ENCODE measurements around the gene REM1. TPM values are rescaled to one million over a fixed set of nuclear protein-coding genes. Genes with fewer than 3 reads are reported as not detected.

Gene REM1
- total and polyA plus RNA-seq, 7 donors = 0.46 to 9.3 (median 3.8) TPM

DNA sequence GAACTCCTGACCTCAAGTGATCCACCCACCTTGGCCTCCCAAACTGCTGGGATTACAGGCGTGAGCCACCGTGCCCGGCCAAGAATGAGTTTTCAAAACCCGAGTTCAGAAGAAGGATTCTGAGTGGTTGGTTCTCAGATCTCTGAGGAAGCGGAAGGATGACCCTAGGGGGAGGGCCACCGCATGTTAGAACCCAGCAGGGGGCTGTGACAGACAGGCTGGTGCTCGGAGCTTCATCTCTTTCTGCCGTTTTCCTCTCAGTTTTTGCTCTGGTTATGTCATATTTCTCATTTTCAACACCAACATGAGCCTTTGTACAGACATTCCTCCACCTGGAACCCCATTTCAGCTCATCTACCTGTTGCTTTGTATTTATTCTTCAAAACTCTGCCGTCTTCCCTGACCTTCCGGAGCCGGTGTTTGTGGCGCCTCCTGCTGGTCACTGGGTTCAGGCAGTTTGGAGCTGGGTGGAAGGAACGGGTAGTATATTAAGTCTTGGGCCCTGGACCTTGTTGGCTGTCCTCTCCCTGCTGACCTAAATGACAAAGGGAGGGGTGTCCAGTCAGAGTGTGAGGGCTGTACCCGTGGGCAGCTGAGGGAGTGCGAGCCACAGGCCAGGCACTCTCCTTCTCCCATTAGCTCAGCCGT lies 35.0 kb upstream of the REM1 start, which contains the start of gene DEFB123:
DEFB123 (plus strand) TSS at position 621 of the 648 bp plus-strand sequence. CDS start 67 bp downstream, outside the sequence.
- Histone ChIP-seq H3K36me3 (no peaks in the 10 kb centered on the region), H3K27me3 (peaks cover 0 to 5% (median 0%) of the 10 kb centered on the region in 3 donors), H3K9me3 (no peaks in the 10 kb centered on the region), H3K4me3 (no peak within 1 kb of the TSS), H3K4me1 (no peaks in the 10 kb centered on the region), H3K27ac (no peak within 1 kb of the TSS)
- intact Hi-C loops (cut with DNase I) = no loop called here
- WGBS, 2 donors = 80% methylated on average over 16 of the region's 16 CpGs
- DNase-seq = no peak
- TF ChIP-seq POLR2AphosphoS5 (IDR thresholded peaks at IDR 0.05) (no peak), CTCF (IDR thresholded peaks at IDR 0.05) (no peak), POLR2A (IDR thresholded peaks at IDR 0.05) (no peak), EP300 (IDR thresholded peaks at IDR 0.05) (no peak)

- no peaks in the 10 kb centered on the region for H3K27me3 ChIP-seq
- H3K36me3 ChIP-seq = no peaks in the 10 kb centered on the region
- 75 to 77% methylated on average over 12 of the region's 12 CpGs for WGBS, 2 donors
- no peak for TF ChIP-seq POLR2A (IDR thresholded peaks at IDR 0.05)
- no peak for TF ChIP-seq EP300 (IDR thresholded peaks at IDR 0.05)
- TF ChIP-seq CTCF (IDR thresholded peaks at IDR 0.05) = no peak
- H3K4me3 ChIP-seq = no peak overlapping the region
- H3K4me1 ChIP-seq = no peaks in the 10 kb centered on the region
- no peak for DNase-seq
- H3K27ac ChIP-seq = no peak overlapping the region
- intact Hi-C loops (cut with DNase I) = no loop called here
- no peaks in the 10 kb centered on the region for H3K9me3 ChIP-seq
These were observed 28.8 kb upstream of the REM1 start for GRCh38 chr20:31446084-31446819.

- Histone ChIP-seq H3K4me3 (no peak overlapping the region), H3K27me3 (no peaks in the 10 kb centered on the region), H3K27ac (no peak overlapping the region), H3K4me1 (no peaks in the 10 kb centered on the region), H3K36me3 (no peaks in the 10 kb centered on the region), H3K9me3 (no peaks in the 10 kb centered on the region)
- 70 to 75% methylated on average over 8 of the region's 8 CpGs for WGBS, 2 donors
- DNase-seq = no peak
- no peak for TF ChIP-seq CTCF (IDR thresholded peaks at IDR 0.05)
- TF ChIP-seq EP300 (IDR thresholded peaks at IDR 0.05) = no peak
- no peak for TF ChIP-seq POLR2AphosphoS5 (IDR thresholded peaks at IDR 0.05)
- no peak for TF ChIP-seq POLR2A (IDR thresholded peaks at IDR 0.05)
- intact Hi-C loops (cut with DNase I) = no loop called here
These were observed 25.3 kb upstream of the REM1 start for GRCh38 chr20:31449511-31450414.

- no peaks in the 10 kb centered on the region for H3K36me3 ChIP-seq
- TF ChIP-seq EP300 (IDR thresholded peaks at IDR 0.05) (no peak), POLR2AphosphoS5 (IDR thresholded peaks at IDR 0.05) (no peak), POLR2A (IDR thresholded peaks at IDR 0.05) (no peak), CTCF (IDR thresholded peaks at IDR 0.05) (no peak)
- intact Hi-C loops (cut with DNase I) = no loop called here
- DNase-seq = no peak
- WGBS, 2 donors = 83 to 85% methylated on average over 2 of the region's 2 CpGs
- no peaks in the 10 kb centered on the region for H3K4me1 ChIP-seq
- no peak overlapping the region for H3K27ac ChIP-seq
- H3K4me3 ChIP-seq = no peak overlapping the region
- no peaks in the 10 kb centered on the region for H3K9me3 ChIP-seq
- H3K27me3 ChIP-seq = no peaks in the 10 kb centered on the region
These were observed 22.5 kb upstream of the REM1 start for GRCh38 chr20:31452575-31452974.
